ENCODE measurements around the gene PPM1L.

PPM1L gene

DNA sequence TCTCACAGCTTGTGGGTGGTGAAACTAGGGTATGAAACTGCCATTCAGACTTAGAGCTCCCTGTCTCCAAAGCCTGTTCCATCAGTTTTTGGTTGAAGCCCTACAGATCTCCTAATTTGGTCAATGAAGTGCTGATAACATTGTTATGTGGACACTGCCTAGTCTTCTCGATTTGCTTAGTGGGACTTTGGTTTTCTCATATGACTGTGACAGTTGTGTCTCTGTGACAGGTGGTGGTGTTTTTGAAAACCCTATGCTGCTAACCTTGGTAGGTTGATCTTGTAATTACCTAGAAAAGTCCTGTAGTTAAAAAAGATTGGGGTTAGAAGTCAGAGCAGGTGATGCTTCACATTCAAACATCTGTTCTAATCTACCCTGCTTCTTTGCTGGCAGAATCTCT lies 9.2 kb downstream of the PPM1L start:
- DNase-seq: no peak

- no peak for DNase-seq
Observed at GRCh38 chr3:160768031-160768430, 12.0 kb downstream of the PPM1L start.

- DNase-seq: no peak
Observed at GRCh38 chr3:160768918-160769317, 12.9 kb downstream of the PPM1L start.

GRCh38 chr3:160771811-160772459 lies 15.9 kb downstream of the PPM1L start:
- DNase-seq: no peak

- no peak for DNase-seq
Observed at GRCh38 chr3:160773722-160774121, 17.7 kb downstream of the PPM1L start.

GRCh38 chr3:160774172-160774571 lies 18.1 kb downstream of the PPM1L start:
- DNase-seq: no peak

- DNase-seq: no peak
Observed at GRCh38 chr3:160778480-160778879, 22.4 kb downstream of the PPM1L start.

GRCh38 chr3:160779040-160779439 lies 23.0 kb downstream of the PPM1L start:
- no peak for DNase-seq

GRCh38 chr3:160780245-160780644 lies 24.2 kb downstream of the PPM1L start:
- DNase-seq: no peak

DNA sequence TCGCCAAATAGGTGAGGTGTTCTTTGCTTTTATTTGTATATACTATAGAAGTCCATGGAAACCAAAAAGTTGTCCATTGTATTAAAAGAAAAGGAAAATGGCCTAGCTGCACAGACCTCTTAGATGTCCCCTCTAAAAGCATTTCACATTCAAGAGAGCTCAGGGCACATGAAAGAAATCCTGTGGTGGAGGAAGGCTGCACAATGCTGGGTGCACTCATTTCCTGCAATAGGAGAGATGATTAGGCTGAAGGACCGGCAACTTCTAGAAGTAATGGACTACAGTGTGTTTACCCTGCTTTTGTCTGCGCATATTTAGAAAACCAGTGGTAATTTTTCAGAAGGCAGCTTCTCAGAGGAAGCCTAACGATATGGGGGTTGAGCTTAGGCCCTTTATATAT lies 25.4 kb downstream of the PPM1L start:
- DNase-seq: no peak

GRCh38 chr3:160781863-160782262 lies 25.8 kb downstream of the PPM1L start:
- DNase-seq: no peak

DNA sequence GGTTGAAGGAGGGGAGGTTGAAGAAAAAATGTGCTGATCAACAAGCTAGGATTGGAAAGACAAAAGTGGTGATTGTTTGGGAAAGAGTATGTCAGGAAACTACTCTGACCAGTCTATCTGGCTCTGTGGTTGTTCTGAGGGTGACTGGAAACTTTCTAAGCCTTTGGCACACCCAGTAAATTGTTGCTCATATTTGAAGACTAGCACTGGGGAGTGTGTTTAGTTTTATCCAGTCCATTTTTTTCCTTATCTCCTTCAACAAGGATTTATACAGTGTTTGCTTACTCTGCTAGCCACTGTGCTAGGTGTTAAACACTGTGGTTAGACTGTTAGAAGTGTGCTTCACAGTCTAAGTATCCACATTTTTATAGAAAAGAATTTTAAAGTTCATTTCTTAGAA lies 28.8 kb downstream of the PPM1L start:
- DNase-seq: no peak

GRCh38 chr3:160790726-160791125 lies 34.7 kb downstream of the PPM1L start:
- no peak for DNase-seq

- DNase-seq: no peak
Observed at GRCh38 chr3:160792540-160792939, 36.5 kb downstream of the PPM1L start.

- DNase-seq: no peak
Observed at GRCh38 chr3:160793722-160794252, 37.8 kb downstream of the PPM1L start.

DNA sequence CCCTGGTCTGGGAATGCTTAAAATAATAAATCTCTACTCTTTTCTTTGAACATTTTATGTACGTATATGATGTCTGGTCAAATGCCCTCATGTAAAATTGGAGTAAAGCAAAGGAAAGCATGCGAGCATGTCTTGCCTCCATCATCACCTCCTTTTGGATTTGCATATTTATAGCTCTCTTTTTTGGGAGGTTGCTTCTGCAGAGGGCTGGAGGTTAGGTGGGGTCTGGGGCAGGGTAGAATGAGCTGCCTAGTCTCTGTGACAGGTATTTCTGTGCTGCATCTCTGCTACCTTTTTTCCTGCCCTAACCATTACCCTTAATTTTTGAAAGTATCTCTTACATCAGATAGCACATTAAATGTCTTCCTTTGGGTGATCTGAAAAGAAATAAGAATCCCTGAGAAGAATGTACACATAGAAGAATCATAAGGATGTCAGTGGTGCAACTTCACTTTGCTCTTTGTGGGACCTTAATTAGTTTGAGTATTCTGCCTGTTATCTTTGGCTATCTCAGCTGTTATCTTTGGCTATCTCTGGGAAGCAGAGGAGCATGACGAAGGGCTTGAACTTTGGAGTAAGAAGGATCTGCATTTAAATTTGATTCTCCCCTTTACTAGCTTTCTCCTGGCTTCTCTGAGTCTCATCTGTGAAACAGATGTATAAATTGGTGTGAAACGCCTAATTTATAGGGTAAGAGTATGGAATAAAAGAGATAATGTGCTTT lies 40.2 kb downstream of the PPM1L start:
- peak; percentile 9 for DNase-seq

GRCh38 chr3:160796813-160797164 lies 40.8 kb downstream of the PPM1L start:
- DNase-seq: no peak

DNA sequence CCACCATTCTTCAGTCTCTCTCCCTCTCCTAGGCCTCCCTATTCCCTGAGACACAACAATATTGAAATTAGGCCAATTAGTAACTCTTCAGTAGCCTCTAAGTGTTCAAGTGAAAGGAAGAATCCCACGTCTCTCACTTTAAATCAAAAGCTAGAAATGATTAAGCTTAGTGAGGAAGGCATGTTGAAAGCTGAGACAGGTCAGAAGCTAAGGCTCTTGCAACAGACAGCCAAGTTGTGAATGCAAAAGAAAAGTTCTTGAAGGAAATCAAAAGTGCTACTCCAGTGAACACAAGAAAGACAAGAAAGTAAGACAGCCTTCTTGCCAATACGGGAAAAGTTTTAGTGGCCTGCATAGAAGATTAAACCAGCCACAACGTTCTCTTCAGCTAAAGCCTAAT lies 41.3 kb downstream of the PPM1L start:
- DNase-seq: no peak

DNA sequence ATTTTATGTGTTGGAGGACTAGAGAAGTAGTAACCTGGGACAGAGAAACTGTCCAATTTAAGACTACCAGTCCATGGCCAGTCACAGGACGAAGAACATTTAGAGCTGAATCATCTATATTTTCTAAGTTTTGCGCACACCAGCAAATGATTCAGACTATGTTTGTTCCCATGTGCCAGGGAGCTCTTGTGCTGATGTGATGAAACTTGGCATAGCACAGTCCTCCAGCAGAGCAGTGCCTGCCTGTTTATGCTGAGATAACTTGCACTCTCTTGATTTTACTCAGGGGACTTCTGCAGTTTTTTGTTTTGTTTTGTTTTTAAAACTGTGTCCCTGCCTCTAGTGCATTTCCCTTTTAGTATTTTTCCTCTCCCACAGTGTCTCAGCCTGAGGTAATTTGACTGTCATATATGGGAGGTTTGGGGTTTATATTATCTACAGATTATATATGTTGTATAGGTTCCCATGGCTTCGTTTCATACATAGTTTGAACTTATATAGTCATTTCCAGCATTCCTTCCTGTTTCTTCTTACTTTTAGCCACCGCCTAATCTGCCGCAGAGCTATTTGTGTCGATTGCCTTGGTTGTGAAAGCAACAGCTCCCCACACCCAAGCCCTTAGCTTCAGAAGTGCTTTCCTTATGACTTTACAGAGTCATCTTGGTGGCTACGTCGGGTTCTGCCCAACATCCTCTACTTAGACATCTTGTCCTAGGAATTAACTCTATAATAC lies 45.5 kb downstream of the PPM1L start:
- peak; percentile 36 for DNase-seq

DNA sequence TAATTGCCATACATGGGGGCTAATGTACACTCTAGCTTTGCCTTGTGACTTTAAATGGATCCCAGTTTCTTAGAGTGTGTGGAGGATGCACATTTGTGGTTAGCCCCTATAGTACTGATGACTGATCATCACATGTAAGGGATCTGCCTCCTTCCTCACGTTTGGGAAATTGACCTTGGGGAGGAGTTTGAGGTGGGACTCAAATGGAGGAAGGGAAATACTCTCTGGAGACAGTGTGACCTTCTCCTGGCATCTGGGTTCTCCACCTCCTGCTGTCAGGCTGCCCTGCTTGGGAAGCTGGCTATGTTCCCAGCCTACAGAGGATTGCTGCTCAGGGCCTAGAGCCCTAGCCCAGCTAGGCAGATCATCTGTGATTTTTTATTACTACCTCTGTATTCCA lies 48.7 kb downstream of the PPM1L start:
- peak; percentile 49 for DNase-seq

- no peak for DNase-seq
Observed at GRCh38 chr3:160806094-160806493, 50.1 kb downstream of the PPM1L start.

DNA sequence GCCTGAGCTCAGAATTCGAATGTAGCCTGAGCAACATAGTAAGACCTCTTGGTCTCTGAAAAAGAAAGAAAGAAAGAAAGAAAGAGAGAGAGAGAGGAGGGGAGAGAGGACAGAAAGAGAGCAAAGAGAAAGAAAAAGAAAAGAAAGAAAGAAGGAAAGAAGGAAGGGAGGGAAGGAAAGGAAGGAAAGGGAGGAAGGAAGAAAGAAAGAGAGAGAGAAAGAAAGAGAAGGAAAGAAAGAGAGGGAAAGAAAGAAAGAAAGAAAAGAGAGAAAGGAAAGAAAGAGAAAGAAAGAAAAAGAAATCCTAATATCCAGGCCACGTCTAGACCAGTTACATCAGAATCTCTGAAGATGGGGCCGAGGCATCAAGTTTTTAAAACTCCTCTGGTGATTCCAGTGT lies 50.7 kb downstream of the PPM1L start:
- DNase-seq: no peak

DNA sequence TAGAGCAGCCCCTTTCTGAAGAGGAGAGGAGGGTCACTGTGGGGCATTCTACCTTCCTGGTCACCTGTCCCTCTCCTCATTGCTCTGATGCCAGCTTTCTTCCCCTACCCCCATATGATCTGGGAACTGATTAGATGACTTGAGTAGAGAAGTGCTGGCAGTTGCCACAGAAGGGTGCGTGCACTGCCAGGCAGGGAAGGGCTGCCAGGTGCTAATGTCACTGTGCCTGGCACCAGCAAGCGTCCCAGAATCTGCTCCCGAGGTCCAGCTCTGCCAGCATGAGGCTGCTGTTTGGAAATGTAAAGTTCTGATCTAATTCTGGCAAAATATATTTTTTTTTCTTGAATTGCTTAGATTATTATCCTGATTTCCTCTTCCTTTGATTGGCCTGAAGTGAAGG lies 52.8 kb downstream of the PPM1L start:
- DNase-seq: no peak

DNA sequence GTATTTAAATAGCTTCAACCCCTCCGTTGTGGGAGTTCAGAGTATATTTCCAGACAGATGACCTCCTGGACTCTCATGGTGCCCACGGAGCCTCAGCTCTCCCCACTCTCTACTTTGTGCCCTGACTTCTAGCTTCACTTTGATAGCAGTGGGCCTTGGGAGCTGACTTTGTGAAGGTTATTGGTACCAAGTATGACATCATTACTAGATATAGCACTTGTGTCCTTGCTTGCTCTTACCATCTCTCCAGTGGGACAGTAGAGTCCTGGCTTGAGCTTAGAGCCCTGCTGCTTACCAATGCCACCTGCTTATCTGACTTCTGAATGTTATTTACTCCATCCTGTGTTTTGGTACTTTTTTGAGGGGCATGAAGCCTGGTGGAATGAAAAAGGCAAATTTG lies 53.4 kb downstream of the PPM1L start:
- DNase-seq: no peak
